GM12878 (cell line): ENCODE data around the gene C6orf89. TPM values are rescaled to one million over a fixed set of nuclear protein-coding genes. Genes with fewer than 3 reads are reported as not detected.

Source experiments
- BACH1 ChIP-seq: fragments of 450-650 bp; IDR thresholded peaks from 2 replicates; pipeline ENCODE4 v1.6.1; 2017; ENCODE audit warnings: mild to moderate bottlenecking, borderline replicate concordance
- BHLHE40 ChIP-seq, 2 experiments: fragments of 450-650 bp in 1 of 2; IDR thresholded peaks; 2 replicates each; pipeline ENCODE4 v1.6.1; 2011 to 2017; ENCODE audit warnings: low read depth in 2 of 2, borderline replicate concordance in 1 of 2, improper control_type of control experiment in 1 of 2, low read length in 1 of 2, mild to moderate bottlenecking in 1 of 2
- EED ChIP-seq: sonication (generic); IDR thresholded peaks from 2 replicates; pipeline ENCODE4 v1.6.1; 2016; ENCODE audit warnings: antibody characterized with exemption, low read depth
- HDAC2 ChIP-seq: fragments of 200-600 bp; sonication (generic); IDR thresholded peaks from 2 replicates; pipeline ENCODE4 v1.6.1; 2017
- IKZF1 ChIP-seq: fragments of 450-650 bp; conservative IDR thresholded peaks from 2 replicates; pipeline ENCODE4 v1.6.1; 2017; ENCODE audit warnings: antibody characterized with exemption, mild to moderate bottlenecking
- KLF5 ChIP-seq: fragments of 450-650 bp; IDR thresholded peaks from 2 replicates; pipeline ENCODE4 v1.6.1; 2014; ENCODE audit warnings: mild to moderate bottlenecking; ENCODE audit not compliant: partially characterized antibody
- NFIC ChIP-seq: IDR thresholded peaks from 2 replicates; pipeline ENCODE4 v1.6.1; 2012; ENCODE audit warnings: low read depth, mild to moderate bottlenecking, inconsistent platforms, low read length, moderate library complexity
- NFYB ChIP-seq: IDR thresholded peaks from 2 replicates; pipeline ENCODE4 v1.6.1; 2011; ENCODE audit warnings: low read depth, mild to moderate bottlenecking, low read length, improper control_type of control experiment, moderate library complexity; ENCODE audit not compliant: insufficient read depth
- PAX8 ChIP-seq: fragments of 450-650 bp; IDR thresholded peaks from 2 replicates; pipeline ENCODE4 v1.6.1; 2017; ENCODE audit warnings: mild to moderate bottlenecking, moderate library complexity
- POLR2AphosphoS5 ChIP-seq: IDR thresholded peaks from 2 replicates; pipeline ENCODE4 v1.6.1; 2011; ENCODE audit warnings: mild to moderate bottlenecking, low read length, inconsistent platforms
- RELA ChIP-seq: fragments of 450-650 bp; IDR thresholded peaks from 2 replicates; pipeline ENCODE4 v1.8.0; 2014; ENCODE audit warnings: borderline replicate concordance; ENCODE audit not compliant: partially characterized antibody
- RFX5 ChIP-seq: IDR thresholded peaks from 2 replicates; pipeline ENCODE4 v1.6.1; 2011; ENCODE audit warnings: low read depth, low read length, improper control_type of control experiment
- RUNX3 ChIP-seq: IDR thresholded peaks from 2 replicates; pipeline ENCODE4 v1.6.1; 2012; ENCODE audit warnings: low read length, inconsistent platforms
- SIN3A ChIP-seq: IDR thresholded peaks from 2 replicates; pipeline ENCODE4 v1.6.1; 2012; ENCODE audit warnings: low read depth, low read length, improper control_type of control experiment
- SMC3 ChIP-seq: IDR thresholded peaks from 2 replicates; pipeline ENCODE4 v1.6.1; 2011; ENCODE audit warnings: low read length, improper control_type of control experiment, borderline replicate concordance
- SREBF1 ChIP-seq: IDR thresholded peaks from 2 replicates; pipeline ENCODE4 v1.6.1; 2012; ENCODE audit warnings: mild to moderate bottlenecking, low read length
- WRNIP1 ChIP-seq: IDR thresholded peaks from 2 replicates; pipeline ENCODE4 v1.6.1; 2011; ENCODE audit warnings: low read depth, low read length, improper control_type of control experiment, borderline replicate concordance
- ZNF207 ChIP-seq: fragments of 450-650 bp; IDR thresholded peaks from 2 replicates; pipeline ENCODE4 v1.6.1; 2014; ENCODE audit warnings: antibody characterized with exemption, mild to moderate bottlenecking, borderline replicate concordance
- ZSCAN29 ChIP-seq: fragments of 450-650 bp; IDR thresholded peaks from 2 replicates; pipeline ENCODE4 v1.6.1; 2017; ENCODE audit warnings: mild to moderate bottlenecking, moderate library complexity
- polyA plus RNA-seq, 11 experiments: library from polyadenylated mRNA; depleted of rRNA in 4 of 11; unstranded in 6 of 11; stranded (reverse) in 5 of 11; fragments of >200 nt; fragmentation: Nextera tagmentation in 4 of 11; fragmentation: Illumina TruSeq in 1 of 11; extraction: Ambion mirVana in 4 of 11; extraction: Trizol in 1 of 11; gene quantifications; 1 replicate in 1 of 11; 2 replicates in 10 of 11; pipeline versions ENCODE4 v1.2.1 to v1.2.3, GENCODE V29; 2011 to 2016; ENCODE audit warnings: inconsistent platforms in 2 of 11, missing spikeins in 2 of 11, low read depth in 1 of 11
- total RNA-seq, 4 experiments: library from RNA; depleted of rRNA in 3 of 4; stranded (reverse); fragments of >200 nt in 3 of 4; fragmentation: Illumina TruSeq in 1 of 4; extraction: Trizol in 1 of 4; gene quantifications; 2 replicates each; pipeline versions ENCODE4 v1.2.1 to v1.2.3, GENCODE V29; 2013 to 2021
- TF ChIP-seq, protein P1 (sequence below): fragments of 450-650 bp; formaldehyde crosslinking; IDR thresholded peaks from 2 replicates; pipeline ENCODE4 v1.4.0; 2022; ENCODE audit warnings: mild to moderate bottlenecking, moderate library complexity
- TF ChIP-seq, protein P2 (sequence below): fragments of 450-650 bp; IDR thresholded peaks from 2 replicates; pipeline ENCODE4 v1.6.1; 2017; ENCODE audit warnings: mild to moderate bottlenecking, moderate library complexity
- TF ChIP-seq, protein P3 (sequence below): fragments of 450-650 bp; IDR thresholded peaks from 2 replicates; pipeline ENCODE4 v1.6.1; 2017; ENCODE audit warnings: antibody characterized with exemption, mild to moderate bottlenecking, moderate library complexity

Gene C6orf89
- total and polyA plus RNA-seq, 10 of the 15 experiments (the other 5 are each of a cell fraction or from before 2014, with no cell fraction given), result 10.8 to 42.7 (median 28.6) TPM

DNA sequence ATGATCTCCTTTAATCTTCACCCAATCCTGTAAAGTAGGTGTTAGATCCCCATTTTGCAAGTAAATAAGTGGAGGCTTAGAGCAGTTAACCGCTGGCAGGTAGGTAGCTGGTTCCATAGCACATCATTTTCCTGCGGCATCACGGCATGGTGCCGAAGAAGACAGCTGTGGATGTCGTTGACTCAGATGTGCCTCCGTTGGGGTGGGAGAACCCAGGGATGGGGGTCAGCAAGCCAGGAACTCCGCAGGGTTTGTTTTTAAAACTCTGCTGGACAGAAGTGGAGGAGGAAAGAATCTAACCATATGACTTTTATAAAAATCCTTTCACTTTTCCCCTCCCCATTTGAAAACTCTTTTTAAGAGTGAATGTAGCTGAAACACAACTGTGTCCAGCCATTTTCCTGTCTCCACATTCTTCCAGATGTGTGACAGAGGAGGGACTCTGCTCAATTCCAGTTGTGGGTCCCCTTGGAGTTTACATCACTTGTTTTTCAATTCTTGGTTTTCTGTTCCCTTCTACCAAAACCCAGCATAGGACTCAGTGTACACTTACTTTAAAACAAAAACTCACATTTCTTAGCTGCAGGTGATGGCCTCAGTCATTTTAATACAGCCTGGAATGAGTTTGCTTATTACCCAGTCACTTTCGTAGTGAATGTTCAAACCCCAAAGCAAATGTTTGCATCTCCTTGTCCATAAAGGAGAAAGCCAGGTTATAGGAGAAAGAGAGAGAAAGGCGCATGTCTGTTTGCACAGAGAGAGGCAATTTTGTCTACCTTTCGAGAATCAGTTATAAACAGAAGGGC is 41.2 kb downstream of the C6orf89 start (continued):
- TF ChIP-seq RFX5, result no peak
- no peak for TF ChIP-seq POLR2AphosphoS5
- TF ChIP-seq, protein P1, sequence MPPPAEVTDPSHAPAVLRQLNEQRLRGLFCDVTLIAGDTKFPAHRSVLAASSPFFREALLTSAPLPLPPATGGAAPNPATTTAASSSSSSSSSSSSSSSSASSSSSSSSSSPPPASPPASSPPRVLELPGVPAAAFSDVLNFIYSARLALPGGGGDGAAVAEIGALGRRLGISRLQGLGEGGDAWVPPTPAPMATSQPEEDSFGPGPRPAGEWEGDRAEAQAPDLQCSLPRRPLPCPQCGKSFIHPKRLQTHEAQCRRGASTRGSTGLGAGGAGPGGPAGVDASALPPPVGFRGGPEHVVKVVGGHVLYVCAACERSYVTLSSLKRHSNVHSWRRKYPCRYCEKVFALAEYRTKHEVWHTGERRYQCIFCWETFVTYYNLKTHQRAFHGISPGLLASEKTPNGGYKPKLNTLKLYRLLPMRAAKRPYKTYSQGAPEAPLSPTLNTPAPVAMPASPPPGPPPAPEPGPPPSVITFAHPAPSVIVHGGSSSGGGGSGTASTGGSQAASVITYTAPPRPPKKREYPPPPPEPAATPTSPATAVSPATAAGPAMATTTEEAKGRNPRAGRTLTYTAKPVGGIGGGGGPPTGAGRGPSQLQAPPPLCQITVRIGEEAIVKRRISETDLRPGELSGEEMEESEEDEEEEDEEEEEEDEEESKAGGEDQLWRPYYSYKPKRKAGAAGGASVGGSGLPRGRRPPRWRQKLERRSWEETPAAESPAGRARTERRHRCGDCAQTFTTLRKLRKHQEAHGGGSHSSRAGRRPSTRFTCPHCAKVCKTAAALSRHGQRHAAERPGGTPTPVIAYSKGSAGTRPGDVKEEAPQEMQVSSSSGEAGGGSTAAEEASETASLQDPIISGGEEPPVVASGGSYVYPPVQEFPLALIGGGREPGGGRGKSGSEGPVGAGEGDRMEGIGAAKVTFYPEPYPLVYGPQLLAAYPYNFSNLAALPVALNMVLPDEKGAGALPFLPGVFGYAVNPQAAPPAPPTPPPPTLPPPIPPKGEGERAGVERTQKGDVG (CRISPR knock-in tag), result no peak
- TF ChIP-seq IKZF1, result no peak
- no peak for TF ChIP-seq BHLHE40 (IDR thresholded peaks at IDR 0.05; ENCODE audit: borderline replicate concordance in 1 of 2, low read depth in 2 of 2, low read length in 1 of 2)
- TF ChIP-seq WRNIP1, result no peak
- TF ChIP-seq NFIC, result peak; percentile 65; the same call in 1 of the 2 replicates
- no peak for TF ChIP-seq SIN3A
- no peak for TF ChIP-seq PAX8
- peak; percentile 62 for TF ChIP-seq RUNX3
- TF ChIP-seq SREBF1, result no peak
- no peak for TF ChIP-seq NFYB
- no peak for TF ChIP-seq BACH1
- TF ChIP-seq, protein P2, sequence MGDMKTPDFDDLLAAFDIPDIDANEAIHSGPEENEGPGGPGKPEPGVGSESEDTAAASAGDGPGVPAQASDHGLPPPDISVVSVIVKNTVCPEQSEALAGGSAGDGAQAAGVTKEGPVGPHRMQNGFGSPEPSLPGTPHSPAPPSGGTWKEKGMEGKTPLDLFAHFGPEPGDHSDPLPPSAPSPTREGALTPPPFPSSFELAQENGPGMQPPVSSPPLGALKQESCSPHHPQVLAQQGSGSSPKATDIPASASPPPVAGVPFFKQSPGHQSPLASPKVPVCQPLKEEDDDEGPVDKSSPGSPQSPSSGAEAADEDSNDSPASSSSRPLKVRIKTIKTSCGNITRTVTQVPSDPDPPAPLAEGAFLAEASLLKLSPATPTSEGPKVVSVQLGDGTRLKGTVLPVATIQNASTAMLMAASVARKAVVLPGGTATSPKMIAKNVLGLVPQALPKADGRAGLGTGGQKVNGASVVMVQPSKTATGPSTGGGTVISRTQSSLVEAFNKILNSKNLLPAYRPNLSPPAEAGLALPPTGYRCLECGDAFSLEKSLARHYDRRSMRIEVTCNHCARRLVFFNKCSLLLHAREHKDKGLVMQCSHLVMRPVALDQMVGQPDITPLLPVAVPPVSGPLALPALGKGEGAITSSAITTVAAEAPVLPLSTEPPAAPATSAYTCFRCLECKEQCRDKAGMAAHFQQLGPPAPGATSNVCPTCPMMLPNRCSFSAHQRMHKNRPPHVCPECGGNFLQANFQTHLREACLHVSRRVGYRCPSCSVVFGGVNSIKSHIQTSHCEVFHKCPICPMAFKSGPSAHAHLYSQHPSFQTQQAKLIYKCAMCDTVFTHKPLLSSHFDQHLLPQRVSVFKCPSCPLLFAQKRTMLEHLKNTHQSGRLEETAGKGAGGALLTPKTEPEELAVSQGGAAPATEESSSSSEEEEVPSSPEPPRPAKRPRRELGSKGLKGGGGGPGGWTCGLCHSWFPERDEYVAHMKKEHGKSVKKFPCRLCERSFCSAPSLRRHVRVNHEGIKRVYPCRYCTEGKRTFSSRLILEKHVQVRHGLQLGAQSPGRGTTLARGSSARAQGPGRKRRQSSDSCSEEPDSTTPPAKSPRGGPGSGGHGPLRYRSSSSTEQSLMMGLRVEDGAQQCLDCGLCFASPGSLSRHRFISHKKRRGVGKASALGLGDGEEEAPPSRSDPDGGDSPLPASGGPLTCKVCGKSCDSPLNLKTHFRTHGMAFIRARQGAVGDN, result no peak
- TF ChIP-seq SMC3, result no peak
- peak; percentile 39; the same call in 1 of the 2 replicates for TF ChIP-seq EED
- no peak for TF ChIP-seq RELA
- TF ChIP-seq, protein P3, sequence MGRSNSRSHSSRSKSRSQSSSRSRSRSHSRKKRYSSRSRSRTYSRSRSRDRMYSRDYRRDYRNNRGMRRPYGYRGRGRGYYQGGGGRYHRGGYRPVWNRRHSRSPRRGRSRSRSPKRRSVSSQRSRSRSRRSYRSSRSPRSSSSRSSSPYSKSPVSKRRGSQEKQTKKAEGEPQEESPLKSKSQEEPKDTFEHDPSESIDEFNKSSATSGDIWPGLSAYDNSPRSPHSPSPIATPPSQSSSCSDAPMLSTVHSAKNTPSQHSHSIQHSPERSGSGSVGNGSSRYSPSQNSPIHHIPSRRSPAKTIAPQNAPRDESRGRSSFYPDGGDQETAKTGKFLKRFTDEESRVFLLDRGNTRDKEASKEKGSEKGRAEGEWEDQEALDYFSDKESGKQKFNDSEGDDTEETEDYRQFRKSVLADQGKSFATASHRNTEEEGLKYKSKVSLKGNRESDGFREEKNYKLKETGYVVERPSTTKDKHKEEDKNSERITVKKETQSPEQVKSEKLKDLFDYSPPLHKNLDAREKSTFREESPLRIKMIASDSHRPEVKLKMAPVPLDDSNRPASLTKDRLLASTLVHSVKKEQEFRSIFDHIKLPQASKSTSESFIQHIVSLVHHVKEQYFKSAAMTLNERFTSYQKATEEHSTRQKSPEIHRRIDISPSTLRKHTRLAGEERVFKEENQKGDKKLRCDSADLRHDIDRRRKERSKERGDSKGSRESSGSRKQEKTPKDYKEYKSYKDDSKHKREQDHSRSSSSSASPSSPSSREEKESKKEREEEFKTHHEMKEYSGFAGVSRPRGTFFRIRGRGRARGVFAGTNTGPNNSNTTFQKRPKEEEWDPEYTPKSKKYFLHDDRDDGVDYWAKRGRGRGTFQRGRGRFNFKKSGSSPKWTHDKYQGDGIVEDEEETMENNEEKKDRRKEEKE, result no peak
- no peak for TF ChIP-seq ZNF207
- no peak for TF ChIP-seq KLF5
- TF ChIP-seq HDAC2, result no peak
- no peak for TF ChIP-seq ZSCAN29
